Smooth muscle cell (in vitro differentiated cells): Measurements from ENCODE around the gene NRIP1. TPM values are rescaled to one million over a fixed set of nuclear protein-coding genes. Genes with fewer than 3 reads are reported as not detected.

Experiments used
- DNase-seq: peaks from one replicate; lab custom pipeline; 2025; ENCODE audit not compliant: unreplicated experiment; lab: John Stamatoyannopoulos, UW
- H2AFZ ChIP-seq: fragments of 200-600 bp; sonication (generic); 2 replicates; pipeline ENCODE4 v1.6.0; 2016; ENCODE audit warnings: antibody characterized with exemption, low read depth, mild to moderate bottlenecking
- H3F3A ChIP-seq: fragments of 200-600 bp; sonication (generic); 2 replicates; pipeline ENCODE4 v1.6.0; 2017; ENCODE audit warnings: antibody characterized with exemption, low read depth
- H3K27ac ChIP-seq: fragments of 200-600 bp; sonication (generic); 2 replicates; pipeline ENCODE4 v1.5.1; 2016; ENCODE audit warnings: low read depth, mild to moderate bottlenecking
- H3K27me3 ChIP-seq: fragments of 200-600 bp; sonication (generic); 2 replicates; pipeline ENCODE4 v1.6.1; 2016; ENCODE audit warnings: low read depth, mild to moderate bottlenecking
- H3K36me3 ChIP-seq: fragments of 200-600 bp; sonication (generic); 2 replicates; pipeline ENCODE4 v1.5.1; 2016; ENCODE audit warnings: low read depth
- H3K4me1 ChIP-seq: fragments of 200-600 bp; sonication (generic); 2 replicates; pipeline ENCODE4 v1.5.1; 2016; ENCODE audit warnings: low read depth
- H3K4me2 ChIP-seq: fragments of 200-600 bp; sonication (generic); 2 replicates; pipeline ENCODE4 v1.6.0; 2016; ENCODE audit warnings: mild to moderate bottlenecking
- H3K4me3 ChIP-seq: fragments of 200-600 bp; sonication (generic); 2 replicates; pipeline ENCODE4 v1.5.1; 2016; ENCODE audit warnings: mild to moderate bottlenecking
- H3K79me2 ChIP-seq: fragments of 200-600 bp; sonication (generic); 2 replicates; pipeline ENCODE4 v1.6.0; 2016; ENCODE audit warnings: low read depth, mild to moderate bottlenecking
- H3K9ac ChIP-seq: fragments of 200-600 bp; sonication (generic); 2 replicates; pipeline ENCODE4 v1.6.0; 2016; ENCODE audit warnings: low read depth
- H3K9me3 ChIP-seq: fragments of 200-600 bp; sonication (generic); replicated peaks from 2 replicates; pipeline ENCODE4 v1.5.1; 2016; ENCODE audit warnings: low read depth
- H4K20me1 ChIP-seq: fragments of 200-600 bp; sonication (generic); 2 replicates; pipeline ENCODE4 v1.6.0; 2016; ENCODE audit warnings: low read depth
- WGBS: methylation state at CpG from one replicate; pipeline ENCODE4 v1.1.7; 2016; ENCODE audit warnings: low lambda C conversion rate; 5-methylcytosine and 5-hydroxymethylcytosine counted together
- polyA plus RNA-seq: library from polyadenylated mRNA; unstranded; fragments of >200 nt; fragmentation: Nextera tagmentation; extraction: Ambion mirVana; gene quantifications from 2 replicates; pipeline ENCODE4 v1.2.1, GENCODE V29; 2016
- total RNA-seq: library from RNA; depleted of rRNA; stranded (reverse); fragments of >200 nt; gene quantifications from 2 replicates; pipeline ENCODE4 v1.2.3, GENCODE V29; 2014
- TF ChIP-seq, protein P1 (sequence below): fragments of 200-600 bp; sonication (generic); IDR thresholded peaks from 2 replicates; pipeline ENCODE4 v1.5.1; 2017; ENCODE audit warnings: borderline replicate concordance, mild to moderate bottlenecking, antibody characterized with exemption; ENCODE audit not compliant: insufficient read depth, poor library complexity, severe bottlenecking

Gene NRIP1
- total and polyA plus RNA-seq, 2 experiments from 2014 or later, result 5.1 to 26.0 TPM

DNA sequence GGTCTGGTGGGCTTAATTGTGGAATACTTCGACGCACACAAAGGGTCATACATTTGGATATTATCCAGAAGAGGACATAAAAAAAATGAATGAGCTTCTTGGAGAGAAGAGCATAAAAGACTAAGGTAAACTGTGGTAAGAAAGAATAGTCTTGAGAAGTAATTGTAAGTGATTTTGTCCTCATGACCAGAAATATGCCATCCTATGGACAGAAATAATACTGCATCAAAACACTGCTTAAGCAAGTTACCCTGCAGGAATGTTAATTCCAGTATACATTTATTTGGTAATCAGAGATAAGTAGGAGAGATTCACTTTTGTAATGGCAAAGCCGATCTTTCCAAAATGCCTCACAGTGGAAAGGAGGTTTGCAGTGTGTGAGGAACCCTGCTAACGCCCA is 111.9 kb downstream of the NRIP1 start:
- no peak overlapping the region for H3K4me3 ChIP-seq
- TF ChIP-seq, protein P1, sequence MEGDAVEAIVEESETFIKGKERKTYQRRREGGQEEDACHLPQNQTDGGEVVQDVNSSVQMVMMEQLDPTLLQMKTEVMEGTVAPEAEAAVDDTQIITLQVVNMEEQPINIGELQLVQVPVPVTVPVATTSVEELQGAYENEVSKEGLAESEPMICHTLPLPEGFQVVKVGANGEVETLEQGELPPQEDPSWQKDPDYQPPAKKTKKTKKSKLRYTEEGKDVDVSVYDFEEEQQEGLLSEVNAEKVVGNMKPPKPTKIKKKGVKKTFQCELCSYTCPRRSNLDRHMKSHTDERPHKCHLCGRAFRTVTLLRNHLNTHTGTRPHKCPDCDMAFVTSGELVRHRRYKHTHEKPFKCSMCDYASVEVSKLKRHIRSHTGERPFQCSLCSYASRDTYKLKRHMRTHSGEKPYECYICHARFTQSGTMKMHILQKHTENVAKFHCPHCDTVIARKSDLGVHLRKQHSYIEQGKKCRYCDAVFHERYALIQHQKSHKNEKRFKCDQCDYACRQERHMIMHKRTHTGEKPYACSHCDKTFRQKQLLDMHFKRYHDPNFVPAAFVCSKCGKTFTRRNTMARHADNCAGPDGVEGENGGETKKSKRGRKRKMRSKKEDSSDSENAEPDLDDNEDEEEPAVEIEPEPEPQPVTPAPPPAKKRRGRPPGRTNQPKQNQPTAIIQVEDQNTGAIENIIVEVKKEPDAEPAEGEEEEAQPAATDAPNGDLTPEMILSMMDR, result no peak
- no peaks in the 10 kb centered on the region for H3K4me1 ChIP-seq
- H3K27me3 ChIP-seq, result no peaks in the 10 kb centered on the region
- H3K9me3 ChIP-seq, result no peaks in the 10 kb centered on the region
- no peak overlapping the region for H2AFZ ChIP-seq
- H3K9ac ChIP-seq, result no peak overlapping the region
- no peak overlapping the region for H3K4me2 ChIP-seq
- WGBS, result 97% methylated on average over 4 of the region's 4 CpGs
- H3K36me3 ChIP-seq, result no peaks in the 10 kb centered on the region
- no peak overlapping the region for H3K27ac ChIP-seq
- no peaks in the 10 kb centered on the region for H3F3A ChIP-seq
- no peaks in the 10 kb centered on the region for H4K20me1 ChIP-seq
- DNase-seq, result no peak
- no peaks in the 10 kb centered on the region for H3K79me2 ChIP-seq

GRCh38 chr21:14949603-14950002 is 115.2 kb downstream of the NRIP1 start:
- no peaks in the 10 kb centered on the region for H3K36me3 ChIP-seq
- TF ChIP-seq, protein P1, result no peak
- H3F3A ChIP-seq, result no peaks in the 10 kb centered on the region
- H3K4me1 ChIP-seq, result no peaks in the 10 kb centered on the region
- WGBS, result 92% methylated on average over 4 of the region's 4 CpGs
- no peak overlapping the region for H2AFZ ChIP-seq
- no peak overlapping the region for H3K4me3 ChIP-seq
- no peaks in the 10 kb centered on the region for H3K9me3 ChIP-seq
- H3K27me3 ChIP-seq, result no peaks in the 10 kb centered on the region
- no peak overlapping the region for H3K4me2 ChIP-seq
- no peaks in the 10 kb centered on the region for H3K79me2 ChIP-seq
- no peak overlapping the region for H3K27ac ChIP-seq
- no peak overlapping the region for H3K9ac ChIP-seq
- DNase-seq, result no peak
- no peaks in the 10 kb centered on the region for H4K20me1 ChIP-seq

- Histone ChIP-seq H3K27me3 (no peaks in the 10 kb centered on the region), H3K4me3 (no peak overlapping the region), H3K4me2 (no peak overlapping the region), H2AFZ (no peak overlapping the region), H4K20me1 (no peaks in the 10 kb centered on the region), H3K9me3 (no peaks in the 10 kb centered on the region), H3F3A (no peaks in the 10 kb centered on the region), H3K9ac (no peak overlapping the region), H3K27ac (no peak overlapping the region), H3K79me2 (no peaks in the 10 kb centered on the region), H3K4me1 (no peaks in the 10 kb centered on the region), H3K36me3 (no peaks in the 10 kb centered on the region)
- no peak for DNase-seq
- TF ChIP-seq, protein P1, result no peak
- 83% methylated on average over 5 of the region's 5 CpGs for WGBS
Observed at GRCh38 chr21:14947613-14948160, 117.1 kb downstream of the NRIP1 start.

- Histone ChIP-seq H3F3A (no peaks in the 10 kb centered on the region), H3K79me2 (no peaks in the 10 kb centered on the region), H3K27me3 (no peaks in the 10 kb centered on the region), H4K20me1 (no peaks in the 10 kb centered on the region), H3K9ac (no peak overlapping the region), H3K9me3 (no peaks in the 10 kb centered on the region), H3K4me2 (no peak overlapping the region), H3K4me3 (no peak overlapping the region), H3K27ac (no peak overlapping the region), H3K36me3 (no peaks in the 10 kb centered on the region), H2AFZ (no peak overlapping the region), H3K4me1 (no peaks in the 10 kb centered on the region)
- DNase-seq, result no peak
- 92% methylated on average over 3 of the region's 3 CpGs for WGBS
- TF ChIP-seq, protein P1, result no peak
Observed at GRCh38 chr21:14945176-14945575, 119.6 kb downstream of the NRIP1 start.
